Erythroblast (primary cell): Measurements from ENCODE around the gene TTC28.

ENCODE experiments used
- GATA1 ChIP-seq: IDR thresholded peaks from 2 replicates; pipeline ENCODE4 v1.6.1; 2011; ENCODE audit warnings: low read depth, mild to moderate bottlenecking, control low read depth, low read length, moderate library complexity
- POLR2A ChIP-seq: IDR thresholded peaks from 2 replicates; pipeline ENCODE4 v1.6.1; 2011; ENCODE audit warnings: mild to moderate bottlenecking, low read length

DNA sequence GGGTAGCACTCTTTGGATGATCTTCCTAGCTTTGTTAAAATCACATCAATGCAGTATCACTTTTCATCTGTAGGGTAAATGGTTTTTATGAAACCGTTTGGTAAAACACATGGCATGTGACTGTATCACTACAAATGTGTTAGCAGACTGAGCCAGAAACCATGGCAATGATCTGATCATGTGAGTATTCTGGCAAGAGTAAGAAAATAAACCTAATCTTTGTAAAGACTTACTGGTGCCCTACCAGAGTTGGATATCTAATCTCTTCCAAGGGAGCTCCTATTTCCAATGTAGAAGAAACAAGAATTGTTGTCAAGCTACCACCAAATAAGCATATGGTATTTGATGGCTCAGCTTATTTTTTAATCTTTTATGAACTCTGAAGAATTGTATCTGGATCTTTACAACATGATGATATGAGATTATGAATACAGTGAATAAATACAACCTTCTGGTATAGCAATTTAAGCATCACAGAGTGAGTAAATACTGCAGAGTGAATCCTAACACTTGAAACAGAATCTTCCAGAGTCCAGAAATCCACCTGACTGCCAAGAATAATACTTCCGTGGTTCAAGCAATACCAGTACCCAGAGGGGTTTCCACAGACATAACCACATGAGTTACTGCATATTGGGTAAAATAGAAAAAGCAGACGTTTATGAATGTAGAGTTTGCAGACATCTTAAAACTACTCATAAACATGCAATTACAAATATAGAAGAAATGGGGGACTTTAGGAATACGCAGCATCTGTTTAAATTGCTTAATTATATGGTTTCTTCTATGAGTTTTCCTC is 238.8 kb downstream of the TTC28 start:
- TF ChIP-seq POLR2A (no peak), GATA1 (no peak)
